SK-N-SH treated with all-trans-retinoic acid at 6 μM for 48 hours (cell line): ENCODE measurements around the gene ROCK2.

Experiments used
- ESRRG ChIP-seq: fragments of 250-450 bp; sonication (Bioruptor Pico); IDR thresholded peaks from 2 replicates; pipeline ENCODE4 v1.6.1; 2021; ENCODE audit warnings: mild to moderate bottlenecking
- OSR1 ChIP-seq: fragments of 250-450 bp; sonication (Bioruptor Pico); IDR thresholded peaks from 2 replicates; pipeline ENCODE4 v1.8.0; 2022; ENCODE audit warnings: moderate library complexity, mild to moderate bottlenecking, inconsistent platforms
- PPARA ChIP-seq: fragments of 250-450 bp; sonication (Bioruptor Pico); IDR thresholded peaks from 2 replicates; pipeline ENCODE4 v1.5.0; 2020; ENCODE audit warnings: mild to moderate bottlenecking, borderline replicate concordance
- ZC3H10 ChIP-seq: fragments of 250-450 bp; sonication (Bioruptor Pico); IDR thresholded peaks from 2 replicates; pipeline ENCODE4 v1.5.1; 2021; ENCODE audit warnings: mild to moderate bottlenecking, moderate library complexity
- ZFP30 ChIP-seq: fragments of 450-650 bp; formaldehyde crosslinking; IDR thresholded peaks from 2 replicates; pipeline ENCODE4 v1.5.0; 2022; ENCODE audit warnings: mild to moderate bottlenecking, moderate library complexity
- TF ChIP-seq, protein P1 (sequence below): fragments of 250-450 bp; sonication (Bioruptor Pico); IDR thresholded peaks from 2 replicates; pipeline ENCODE4 v1.8.0; 2021; ENCODE audit warnings: low read depth, mild to moderate bottlenecking, moderate library complexity, borderline replicate concordance

DNA sequence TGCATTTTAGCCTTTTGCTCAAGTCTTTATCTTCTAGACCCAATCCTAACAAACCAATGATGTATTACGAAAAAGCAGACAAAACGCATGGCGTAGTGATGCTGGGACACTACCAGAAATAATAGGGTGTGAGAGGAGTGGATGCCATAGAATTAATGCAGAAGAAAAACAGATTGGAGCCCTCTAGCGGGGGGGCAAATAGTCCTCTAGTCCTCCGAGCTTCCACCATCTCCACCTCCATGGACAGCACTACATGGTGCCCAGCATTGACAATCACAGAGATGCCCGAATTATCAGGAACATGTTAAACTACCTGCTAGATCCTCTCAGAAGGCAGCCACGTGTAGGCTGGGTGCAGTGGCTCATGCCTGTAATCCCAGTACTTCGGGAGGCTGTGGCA is 15.4 kb upstream of the ROCK2 start:
- TF ChIP-seq ZC3H10 (CRISPR knock-in tag) (no peak), ESRRG (CRISPR knock-in tag) (no peak), PPARA (no peak), OSR1 (CRISPR knock-in tag) (no peak), ZFP30 (CRISPR knock-in tag) (no peak)
- TF ChIP-seq, protein P1, sequence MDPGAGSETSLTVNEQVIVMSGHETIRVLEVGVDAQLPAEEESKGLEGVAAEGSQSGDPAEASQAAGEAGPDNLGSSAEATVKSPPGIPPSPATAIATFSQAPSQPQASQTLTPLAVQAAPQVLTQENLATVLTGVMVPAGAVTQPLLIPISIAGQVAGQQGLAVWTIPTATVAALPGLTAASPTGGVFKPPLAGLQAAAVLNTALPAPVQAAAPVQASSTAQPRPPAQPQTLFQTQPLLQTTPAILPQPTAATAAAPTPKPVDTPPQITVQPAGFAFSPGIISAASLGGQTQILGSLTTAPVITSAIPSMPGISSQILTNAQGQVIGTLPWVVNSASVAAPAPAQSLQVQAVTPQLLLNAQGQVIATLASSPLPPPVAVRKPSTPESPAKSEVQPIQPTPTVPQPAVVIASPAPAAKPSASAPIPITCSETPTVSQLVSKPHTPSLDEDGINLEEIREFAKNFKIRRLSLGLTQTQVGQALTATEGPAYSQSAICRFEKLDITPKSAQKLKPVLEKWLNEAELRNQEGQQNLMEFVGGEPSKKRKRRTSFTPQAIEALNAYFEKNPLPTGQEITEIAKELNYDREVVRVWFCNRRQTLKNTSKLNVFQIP (CRISPR knock-in tag), result no peak
